ENCODE measurements around the gene RLN3.

The RLN3 gene

DNA sequence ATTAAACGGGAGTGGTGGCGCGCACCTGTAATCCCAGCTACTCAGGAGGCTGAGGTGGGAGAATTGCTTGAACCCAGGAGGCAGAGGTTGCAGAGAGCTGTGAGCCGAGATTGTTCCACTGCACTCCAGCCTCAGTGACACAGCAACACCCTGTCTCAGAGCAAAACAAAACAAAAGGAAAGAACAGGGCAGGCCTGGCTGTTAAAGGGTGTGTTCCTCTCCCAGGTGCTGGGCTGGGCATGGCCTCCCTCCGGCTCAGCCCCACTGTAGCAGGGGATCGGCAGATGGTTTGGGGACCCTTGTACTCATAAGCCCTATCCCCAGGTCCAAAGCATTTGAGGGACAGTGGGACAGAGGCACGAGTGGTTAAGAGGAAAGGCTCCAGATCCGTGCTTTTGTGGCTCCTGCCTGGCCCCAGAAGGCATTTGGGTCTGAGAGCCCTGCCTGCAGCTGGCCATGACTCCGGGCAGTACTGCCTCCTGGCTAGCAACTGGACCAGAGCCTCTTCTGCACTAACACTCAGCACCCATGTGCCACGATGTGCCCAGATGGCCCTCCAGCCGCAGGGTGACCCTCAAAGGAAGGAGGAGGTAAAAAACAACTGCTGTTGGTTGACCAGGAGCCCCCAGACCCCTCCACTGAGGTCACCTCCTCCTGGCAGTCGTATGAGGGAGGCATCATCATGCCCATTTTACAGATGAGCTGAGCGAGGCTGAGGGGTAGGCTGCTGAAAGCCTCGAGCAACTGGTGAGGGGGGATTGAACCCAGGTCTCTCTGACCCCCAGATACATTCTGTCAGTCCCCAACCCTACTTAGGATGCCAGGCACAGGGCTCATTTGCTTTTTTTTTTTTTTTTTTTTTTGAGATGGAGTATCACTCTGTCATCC, 31.8 kb upstream of the RLN3 start:
- DNase-seq (ENCODE audit: extremely low spot score) = no peak
- POLR2A ChIA-PET = no interaction called here

DNA sequence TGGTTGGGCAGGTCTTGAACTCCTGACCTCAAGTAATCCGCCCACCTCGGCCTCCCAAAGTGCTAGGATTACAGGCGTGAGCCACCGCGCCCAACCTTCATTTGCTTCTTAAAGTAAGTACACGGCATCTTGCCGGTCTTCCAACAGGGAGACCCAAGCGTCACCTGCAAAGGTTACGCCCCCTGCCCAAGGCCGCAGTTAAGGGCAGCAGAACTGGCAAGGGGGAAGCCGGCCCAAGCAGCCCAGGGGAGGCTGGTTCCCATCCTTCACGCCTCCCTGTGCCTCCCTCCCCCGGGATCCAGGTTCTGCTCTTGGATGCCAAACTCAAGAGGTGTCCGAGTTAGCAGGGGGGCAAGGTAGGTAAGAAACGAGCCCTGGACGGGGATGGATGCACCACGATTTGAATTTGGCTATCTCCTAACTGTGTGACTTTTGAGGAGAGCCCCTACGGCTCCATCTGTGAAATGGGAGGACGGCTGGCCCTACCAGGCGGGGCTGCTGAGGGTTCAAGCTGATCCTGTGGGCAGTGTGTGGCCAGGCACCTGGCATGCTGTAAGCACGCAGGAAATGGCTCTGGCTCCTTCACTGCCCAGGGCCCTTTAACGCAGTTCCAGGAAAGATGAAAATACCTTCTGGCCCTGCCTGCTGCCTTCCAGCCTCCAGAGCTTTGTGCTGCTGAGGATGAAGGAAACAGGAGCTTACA, 30.9 kb upstream of the RLN3 start:
- CTCF ChIA-PET = no interaction called here
- no peak for DNase-seq (ENCODE audit: extremely low spot score)
- TF ChIP-seq FOXA1 (IDR thresholded peaks at IDR 0.05) = no peak
- TF ChIP-seq NFRKB (IDR thresholded peaks at IDR 0.05) = no peak
- TF ChIP-seq BHLHE40 (IDR thresholded peaks at IDR 0.05; ENCODE audit: borderline replicate concordance) = no peak
- TF ChIP-seq L3MBTL2 (conservative IDR thresholded peaks at IDR 0.05) = no peak
- no peak for TF ChIP-seq ZNF384 (IDR thresholded peaks at IDR 0.05)
- TF ChIP-seq HDGF (IDR thresholded peaks at IDR 0.05; ENCODE audit: borderline replicate concordance) = no peak
- TF ChIP-seq TARDBP (IDR thresholded peaks at IDR 0.05) = no peak
- TF ChIP-seq ELF4 (IDR thresholded peaks at IDR 0.05) = no peak
- no peak for TF ChIP-seq SUZ12 (IDR thresholded peaks at IDR 0.05)
- TF ChIP-seq, protein P1, sequence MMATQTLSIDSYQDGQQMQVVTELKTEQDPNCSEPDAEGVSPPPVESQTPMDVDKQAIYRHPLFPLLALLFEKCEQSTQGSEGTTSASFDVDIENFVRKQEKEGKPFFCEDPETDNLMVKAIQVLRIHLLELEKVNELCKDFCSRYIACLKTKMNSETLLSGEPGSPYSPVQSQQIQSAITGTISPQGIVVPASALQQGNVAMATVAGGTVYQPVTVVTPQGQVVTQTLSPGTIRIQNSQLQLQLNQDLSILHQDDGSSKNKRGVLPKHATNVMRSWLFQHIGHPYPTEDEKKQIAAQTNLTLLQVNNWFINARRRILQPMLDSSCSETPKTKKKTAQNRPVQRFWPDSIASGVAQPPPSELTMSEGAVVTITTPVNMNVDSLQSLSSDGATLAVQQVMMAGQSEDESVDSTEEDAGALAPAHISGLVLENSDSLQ (IDR thresholded peaks at IDR 0.05) = no peak
- no peak for TF ChIP-seq SP1 (IDR thresholded peaks at IDR 0.05)
- no peak for TF ChIP-seq ARNT (IDR thresholded peaks at IDR 0.05)
- TF ChIP-seq FOXM1 (IDR thresholded peaks at IDR 0.05; ENCODE audit: borderline replicate concordance) = no peak
- POLR2A ChIA-PET = interaction anchor here (0.6 kb wide), 1 partner anchor 10 kb away, joined by 3 read pairs; no protein-coding TSS in a partner anchor

More for the DNA sequence above, 31.8 kb upstream of the RLN3 start:
- CTCF ChIA-PET = no interaction called here
- TF ChIP-seq FOXM1 (IDR thresholded peaks at IDR 0.05; ENCODE audit: borderline replicate concordance) = no peak
- TF ChIP-seq BHLHE40 (IDR thresholded peaks at IDR 0.05; ENCODE audit: borderline replicate concordance) = no peak
- no peak for TF ChIP-seq TARDBP (IDR thresholded peaks at IDR 0.05)

DNA sequence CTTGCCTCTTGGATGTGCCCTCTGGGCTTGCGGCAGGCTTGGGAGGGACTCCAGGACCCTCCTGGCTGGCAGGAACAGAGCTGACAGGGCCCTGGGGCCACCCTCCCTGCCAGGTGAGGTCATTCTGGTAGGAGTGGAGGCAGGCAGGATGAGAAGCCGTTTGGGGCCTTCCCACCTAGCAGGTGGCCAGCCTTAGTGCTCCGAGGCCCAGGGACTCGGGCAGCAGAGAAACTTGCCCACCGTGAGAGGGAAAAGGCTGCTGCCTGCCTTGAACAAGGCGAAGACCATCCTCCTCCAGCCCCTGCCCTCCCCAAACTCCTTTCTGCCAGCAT, 30.4 kb upstream of the RLN3 start:
- ChIA-PET CTCF (no interaction called here), POLR2A (interaction anchor here (0.6 kb wide), 1 partner anchor 10 kb away, joined by 3 read pairs; no protein-coding TSS in a partner anchor)
- no peak for DNase-seq (ENCODE audit: extremely low spot score)
- TF ChIP-seq, protein P1 (IDR thresholded peaks at IDR 0.05) = no peak
- no peak for TF ChIP-seq SP1 (IDR thresholded peaks at IDR 0.05)
- TF ChIP-seq L3MBTL2 (conservative IDR thresholded peaks at IDR 0.05) = no peak
- no peak for TF ChIP-seq FOXM1 (IDR thresholded peaks at IDR 0.05; ENCODE audit: borderline replicate concordance)
- TF ChIP-seq ELF4 (IDR thresholded peaks at IDR 0.05) = no peak
- no peak for TF ChIP-seq NFRKB (IDR thresholded peaks at IDR 0.05)
- TF ChIP-seq FOXA1 (IDR thresholded peaks at IDR 0.05) = no peak
- no peak for TF ChIP-seq FOXK2 (IDR thresholded peaks at IDR 0.05)
- TF ChIP-seq ARNT (IDR thresholded peaks at IDR 0.05) = no peak
- no peak for TF ChIP-seq CTBP1 (IDR thresholded peaks at IDR 0.05; ENCODE audit: borderline replicate concordance)
- no peak for TF ChIP-seq BHLHE40 (IDR thresholded peaks at IDR 0.05; ENCODE audit: borderline replicate concordance)
- no peak for TF ChIP-seq LEF1 (IDR thresholded peaks at IDR 0.05; ENCODE audit: borderline replicate concordance)
- no peak for TF ChIP-seq SUZ12 (IDR thresholded peaks at IDR 0.05)

DNA sequence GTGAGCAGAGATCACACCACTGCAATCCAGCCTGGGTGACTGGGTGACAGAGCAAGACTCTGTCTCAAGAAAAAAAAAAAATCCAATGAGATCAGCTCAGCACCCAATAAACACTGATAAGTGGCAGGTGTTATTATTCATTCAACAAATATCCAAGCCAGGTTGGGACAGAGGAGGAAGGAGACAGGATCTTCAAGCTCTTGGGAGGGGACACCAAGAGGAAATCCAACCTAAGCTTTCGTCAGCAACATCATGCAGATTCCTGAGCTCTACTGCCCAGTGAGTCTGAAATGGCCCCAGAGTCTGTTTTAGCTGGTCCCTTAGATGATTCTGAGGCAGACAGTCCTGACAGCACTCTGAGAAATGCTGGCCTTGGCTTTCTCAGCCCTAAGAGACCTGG, 29.5 kb upstream of the RLN3 start:
- no peak for DNase-seq (ENCODE audit: extremely low spot score)
- ChIA-PET CTCF (no interaction called here), POLR2A (no interaction called here)
- no peak for TF ChIP-seq ZNF384 (IDR thresholded peaks at IDR 0.05)

DNA sequence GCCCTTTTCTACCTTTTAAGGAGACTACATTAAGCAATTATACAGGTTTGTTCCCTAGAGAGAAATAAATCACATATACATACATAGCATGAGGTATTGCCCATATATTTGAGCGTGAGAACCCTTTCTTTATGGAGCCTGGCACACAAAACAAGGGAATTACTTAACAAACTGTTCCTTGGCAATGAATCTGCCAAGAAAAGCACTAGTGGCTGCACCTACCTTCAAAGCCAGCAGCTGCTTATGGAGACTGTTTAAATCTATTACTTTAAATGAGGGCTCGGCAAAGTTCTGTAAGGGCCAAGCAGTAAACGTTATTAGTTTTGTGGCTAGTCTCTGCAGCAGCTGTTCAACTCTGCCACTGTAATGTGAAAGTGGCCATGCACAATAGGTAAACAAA, 28.9 kb upstream of the RLN3 start:
- DNase-seq (ENCODE audit: extremely low spot score) = no peak
- CTCF ChIA-PET = interaction anchor here (0.7 kb wide), 1 partner anchor 112 kb away, joined by 3 read pairs; no protein-coding TSS in a partner anchor
- TF ChIP-seq ELF4 (IDR thresholded peaks at IDR 0.05) = no peak
- no peak for TF ChIP-seq FOXK2 (IDR thresholded peaks at IDR 0.05)
- no peak for TF ChIP-seq ARNT (IDR thresholded peaks at IDR 0.05)
- TF ChIP-seq FOXA1 (IDR thresholded peaks at IDR 0.05) = no peak
- no peak for TF ChIP-seq LEF1 (IDR thresholded peaks at IDR 0.05; ENCODE audit: borderline replicate concordance)
- no peak for TF ChIP-seq FOXM1 (IDR thresholded peaks at IDR 0.05; ENCODE audit: borderline replicate concordance)
- TF ChIP-seq TARDBP (IDR thresholded peaks at IDR 0.05) = no peak
- TF ChIP-seq HDGF (IDR thresholded peaks at IDR 0.05; ENCODE audit: borderline replicate concordance) = no peak
- POLR2A ChIA-PET = no interaction called here

DNA sequence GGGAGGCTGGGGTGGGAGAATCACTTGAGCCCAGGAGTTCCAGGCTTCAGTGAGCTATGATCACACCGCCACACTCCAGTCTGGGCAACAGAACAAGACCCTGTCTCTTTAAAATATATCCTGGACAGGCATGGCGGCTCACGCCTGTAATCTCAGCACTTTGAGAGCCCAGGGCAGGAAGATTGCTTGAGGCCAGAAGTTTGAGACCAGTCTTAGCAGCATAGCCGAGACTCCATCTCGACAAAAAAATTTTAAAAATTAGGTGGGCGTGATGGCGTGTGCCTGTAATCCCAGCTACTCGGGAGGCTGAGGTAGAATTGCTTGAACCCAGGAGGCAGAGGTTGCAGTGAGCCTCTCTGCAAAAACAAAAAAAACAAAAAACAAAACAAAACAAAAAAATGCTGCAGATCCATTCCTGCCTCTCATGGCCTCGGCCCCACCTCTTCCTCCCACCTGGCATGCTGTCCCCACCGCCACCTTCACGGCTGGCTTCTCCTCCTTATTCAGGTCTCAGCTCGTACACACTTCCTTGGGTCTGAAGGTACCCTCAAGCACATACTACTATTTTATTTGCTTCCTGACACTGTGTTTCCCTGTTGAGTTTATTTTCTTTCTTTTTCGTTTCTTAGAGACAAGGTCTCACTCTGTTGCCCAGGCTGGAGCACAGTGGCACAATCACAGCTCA, 27.1 kb upstream of the RLN3 start:
- ChIA-PET POLR2A (no interaction called here), CTCF (interaction anchor here (0.7 kb wide), 1 partner anchor 559 kb away, joined by 3 read pairs; no protein-coding TSS in a partner anchor)
- no peak for DNase-seq (ENCODE audit: extremely low spot score)
- TF ChIP-seq FOXK2 (IDR thresholded peaks at IDR 0.05) = no peak
- no peak for TF ChIP-seq NFRKB (IDR thresholded peaks at IDR 0.05)

Data from HEK293T (cell line).